Colonic mucosa (tissue), 4 donors: ENCODE measurements around the gene GALNT17. TPM values are rescaled to one million over a fixed set of nuclear protein-coding genes. Genes with fewer than 3 reads are reported as not detected.

Experiments
- DNase-seq: peaks from one replicate; pipeline ENCODE4 v3.0.0-alpha.2; 2020
- H3K27ac ChIP-seq: fragments of 200-600 bp; one replicate; pipeline ENCODE4 v1.8.0; 2021
- H3K27me3 ChIP-seq: fragments of 200-600 bp; one replicate; pipeline ENCODE4 v1.8.0; 2021
- H3K36me3 ChIP-seq: fragments of 200-600 bp; one replicate; pipeline ENCODE4 v1.8.0; 2021
- H3K4me1 ChIP-seq: fragments of 200-600 bp; one replicate; pipeline ENCODE4 v1.8.0; 2021; ENCODE audit warnings: mild to moderate bottlenecking
- H3K4me3 ChIP-seq: fragments of 200-600 bp; one replicate; pipeline ENCODE4 v1.8.0; 2021
- H3K9ac ChIP-seq, 2 donors: one replicate each; pipeline ENCODE4 v1.7.0; 2013; ENCODE audit warnings: control low read depth in 2 of 2, low read depth in 2 of 2, low read length in 2 of 2
- H3K9me3 ChIP-seq: fragments of 200-600 bp; one replicate; pipeline ENCODE4 v1.8.0; 2021
- intact Hi-C: fragments of 100-400 bp; cut with DNase I; formaldehyde crosslinking; loops from one replicate; pipeline ENCODE4 v1.14.1; 2022
- total RNA-seq, 2 donors: library from RNA; stranded (reverse); fragmentation: NEBNext Ultra II Directional in 1 of 2; extraction: Animal tissue kit (Norgen Biotek cat#: 25700) in 1 of 2; gene quantifications; one replicate each; pipeline ENCODE4 v1.2.1, GENCODE V29; 2021
- TF ChIP-seq, protein P1 (sequence below): fragments of 200-600 bp; IDR thresholded peaks from one replicate; pipeline ENCODE4 v1.8.0; 2022; ENCODE audit warnings: antibody characterized with exemption, mild to moderate bottlenecking
- donor health status: healthy.
- donor health status: DM: no; HTN: no; CAD: no.
- donor health status: DM: no; HTN: no; CAD: no.

GALNT17 gene
- total RNA-seq, 2 donors from 2014 or later, result 0.37 to 1.3 TPM

- H3K36me3 ChIP-seq, result no peaks in the 10 kb centered on the region
- H3K4me1 ChIP-seq, result no peaks in the 10 kb centered on the region
- intact Hi-C loops, result no loop called here
- no peaks in the 10 kb centered on the region for H3K9me3 ChIP-seq
- H3K27ac ChIP-seq, result no peak overlapping the region
- H3K4me3 ChIP-seq, result no peak overlapping the region
- TF ChIP-seq, protein P1, sequence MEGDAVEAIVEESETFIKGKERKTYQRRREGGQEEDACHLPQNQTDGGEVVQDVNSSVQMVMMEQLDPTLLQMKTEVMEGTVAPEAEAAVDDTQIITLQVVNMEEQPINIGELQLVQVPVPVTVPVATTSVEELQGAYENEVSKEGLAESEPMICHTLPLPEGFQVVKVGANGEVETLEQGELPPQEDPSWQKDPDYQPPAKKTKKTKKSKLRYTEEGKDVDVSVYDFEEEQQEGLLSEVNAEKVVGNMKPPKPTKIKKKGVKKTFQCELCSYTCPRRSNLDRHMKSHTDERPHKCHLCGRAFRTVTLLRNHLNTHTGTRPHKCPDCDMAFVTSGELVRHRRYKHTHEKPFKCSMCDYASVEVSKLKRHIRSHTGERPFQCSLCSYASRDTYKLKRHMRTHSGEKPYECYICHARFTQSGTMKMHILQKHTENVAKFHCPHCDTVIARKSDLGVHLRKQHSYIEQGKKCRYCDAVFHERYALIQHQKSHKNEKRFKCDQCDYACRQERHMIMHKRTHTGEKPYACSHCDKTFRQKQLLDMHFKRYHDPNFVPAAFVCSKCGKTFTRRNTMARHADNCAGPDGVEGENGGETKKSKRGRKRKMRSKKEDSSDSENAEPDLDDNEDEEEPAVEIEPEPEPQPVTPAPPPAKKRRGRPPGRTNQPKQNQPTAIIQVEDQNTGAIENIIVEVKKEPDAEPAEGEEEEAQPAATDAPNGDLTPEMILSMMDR, result no peak
- no peak overlapping the region for H3K9ac ChIP-seq
- H3K27me3 ChIP-seq, result no peaks in the 10 kb centered on the region
- no peak for DNase-seq
These were observed 54.7 kb downstream of the GALNT17 start for GRCh38 chr7:71186535-71187057.

DNA sequence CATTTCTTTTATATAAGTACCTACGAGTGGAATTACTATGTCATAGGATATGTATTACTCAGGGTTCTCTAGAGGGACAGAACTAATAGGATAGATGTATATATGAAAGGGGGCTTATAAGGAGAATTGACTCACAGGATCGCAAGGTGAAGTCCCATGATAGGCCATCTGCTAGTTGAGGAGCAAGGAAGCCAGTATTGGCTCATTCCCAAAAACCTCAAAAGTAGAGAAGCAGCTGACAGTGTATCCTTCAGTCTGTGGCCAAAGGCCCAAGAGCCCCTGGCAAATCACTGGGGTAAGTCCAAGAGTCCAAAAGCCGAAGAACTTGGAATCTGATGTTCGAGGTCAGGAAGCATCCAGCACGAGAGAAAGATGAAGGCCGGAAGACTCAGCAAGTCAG is 59.8 kb downstream of the GALNT17 start:
- DNase-seq, result no peak
- H3K36me3 ChIP-seq, result no peaks in the 10 kb centered on the region
- H3K27me3 ChIP-seq, result no peaks in the 10 kb centered on the region
- H3K4me1 ChIP-seq, result no peaks in the 10 kb centered on the region
- no peak overlapping the region for H3K4me3 ChIP-seq
- H3K27ac ChIP-seq, result no peak overlapping the region
- intact Hi-C loops, result no loop called here
- no peaks in the 10 kb centered on the region for H3K9me3 ChIP-seq
- TF ChIP-seq, protein P1, result no peak
- H3K9ac ChIP-seq, result no peak overlapping the region

- Histone ChIP-seq H3K4me1 (no peaks in the 10 kb centered on the region), H3K4me3 (no peak overlapping the region), H3K9ac (no peak overlapping the region), H3K27me3 (no peaks in the 10 kb centered on the region), H3K27ac (no peak overlapping the region), H3K9me3 (no peaks in the 10 kb centered on the region), H3K36me3 (no peaks in the 10 kb centered on the region)
- intact Hi-C loops, result no loop called here
- DNase-seq, result no peak
- TF ChIP-seq, protein P1, result no peak
These were observed 61.3 kb downstream of the GALNT17 start for GRCh38 chr7:71193099-71193810.

- Histone ChIP-seq H3K4me3 (no peak overlapping the region), H3K9me3 (no peaks in the 10 kb centered on the region), H3K9ac (no peak overlapping the region), H3K36me3 (no peaks in the 10 kb centered on the region), H3K4me1 (no peaks in the 10 kb centered on the region), H3K27me3 (no peaks in the 10 kb centered on the region), H3K27ac (no peak overlapping the region)
- DNase-seq, result no peak
- intact Hi-C loops, result no loop called here
- TF ChIP-seq, protein P1, result no peak
These were observed 66.4 kb downstream of the GALNT17 start for GRCh38 chr7:71198391-71198790.

- no peak overlapping the region for H3K27ac ChIP-seq
- no peak for DNase-seq
These were observed 66.9 kb downstream of the GALNT17 start for GRCh38 chr7:71198887-71199286.

More at GRCh38 chr7:71198887-71199286, 66.9 kb downstream of the GALNT17 start:
- Histone ChIP-seq H3K27me3 (no peaks in the 10 kb centered on the region), H3K4me3 (no peak overlapping the region), H3K9ac (no peak overlapping the region), H3K4me1 (no peaks in the 10 kb centered on the region), H3K36me3 (no peaks in the 10 kb centered on the region), H3K9me3 (no peaks in the 10 kb centered on the region)
- TF ChIP-seq, protein P1, result no peak
- intact Hi-C loops, result no loop called here
